ENCODE results near the gene CEP250.
A peak's percentile ranks its signal among the peaks of the same experiment; 100 is the strongest.
"Not testable (repeated sequence)": the region's sequence is repeated elsewhere in the genome, so short reads cannot be mapped to it uniquely, and the experiment has no call there.

The CEP250 gene

GRCh38 chr20:35496481-35496880 lies 41.1 kb downstream of the CEP250 start:
- no peak for DNase-seq

DNA sequence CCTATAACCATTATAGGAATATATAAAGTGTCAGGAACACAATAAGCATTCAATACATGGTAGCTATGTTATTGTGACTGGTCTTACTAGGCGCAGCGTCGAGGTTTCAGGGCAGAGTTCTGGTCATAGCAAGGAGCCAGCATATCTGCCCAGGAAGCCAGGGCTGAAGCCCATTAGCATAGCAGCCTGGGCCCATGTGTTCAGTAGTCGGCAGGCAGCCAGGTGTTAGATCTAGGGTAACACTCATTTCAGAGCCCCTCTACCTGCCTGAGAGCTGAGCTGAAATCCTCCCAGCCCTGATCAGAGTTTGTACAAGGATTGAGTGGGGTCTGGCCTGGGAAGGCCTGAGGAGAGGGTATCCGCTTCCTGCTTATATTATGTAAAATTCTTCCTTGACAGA lies 41.9 kb downstream of the CEP250 start:
- DNase-seq: no peak

- no peak for DNase-seq
Observed at GRCh38 chr20:35497780-35498189, 42.4 kb downstream of the CEP250 start.

- no peak for DNase-seq
Observed at GRCh38 chr20:35499271-35499670, 43.9 kb downstream of the CEP250 start.

GRCh38 chr20:35502352-35502751 lies 47.0 kb downstream of the CEP250 start:
- DNase-seq: peak in 1 of 2 donors; percentile 61

GRCh38 chr20:35503281-35503680 lies 47.9 kb downstream of the CEP250 start:
- no peak for DNase-seq

GRCh38 chr20:35503841-35504561 lies 48.6 kb downstream of the CEP250 start:
- DNase-seq: no peak

GRCh38 chr20:35504751-35505150 lies 49.4 kb downstream of the CEP250 start:
- DNase-seq: no peak

DNA sequence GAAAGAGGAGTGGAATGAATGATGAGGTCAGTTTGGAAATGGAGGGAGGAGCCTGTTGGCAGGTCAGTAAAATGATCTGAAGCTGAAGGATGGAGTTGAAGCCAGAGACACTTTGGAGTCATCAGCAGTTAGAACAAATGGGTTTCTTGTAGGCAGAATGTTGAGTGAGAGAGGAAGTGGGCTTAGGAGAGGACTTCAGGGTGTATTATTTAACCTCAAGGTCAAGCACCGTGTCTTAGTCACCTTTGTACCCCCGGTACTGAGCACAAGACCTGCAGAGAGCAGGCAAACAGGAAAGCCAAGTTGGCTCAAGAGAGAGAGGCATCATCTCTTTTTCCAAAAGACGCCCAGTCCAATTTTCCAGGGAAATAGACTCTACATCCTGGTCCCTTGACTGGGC lies 50.8 kb downstream of the CEP250 start:
- no peak for DNase-seq

DNA sequence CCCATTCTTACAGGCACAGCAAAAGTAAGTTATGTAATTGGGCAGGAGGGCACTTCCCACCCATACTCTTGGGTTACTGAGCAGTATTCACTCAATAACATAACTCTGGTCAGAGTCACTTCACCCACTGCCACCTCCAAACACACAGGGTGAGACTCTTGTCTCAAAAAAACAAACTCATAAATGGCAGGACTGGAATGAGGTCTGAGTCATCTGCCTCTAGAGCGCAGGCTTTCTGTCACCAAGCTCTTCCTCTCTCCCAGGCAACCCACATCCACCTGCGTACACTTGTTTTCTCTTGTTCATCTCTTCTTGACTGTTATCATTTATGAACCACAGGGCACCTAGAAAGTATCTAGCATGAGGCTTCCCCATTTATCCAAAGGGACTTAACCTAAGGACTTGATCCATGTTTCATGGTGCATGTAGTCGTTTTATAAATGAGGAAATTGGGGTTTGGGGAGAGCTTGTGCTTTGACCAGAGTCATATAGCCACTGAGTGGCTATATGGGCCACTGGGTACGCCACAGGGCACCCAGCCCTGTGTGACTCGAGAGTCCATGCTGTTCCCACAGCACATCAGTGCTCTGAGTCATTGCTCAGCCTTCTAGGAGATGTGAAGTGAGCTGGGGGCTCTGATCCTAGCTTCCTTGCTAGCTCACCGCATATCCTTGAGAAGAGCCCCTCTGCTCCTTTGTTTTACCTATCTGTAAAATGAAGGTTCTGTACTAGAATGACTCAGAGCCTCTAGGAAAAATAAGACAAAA lies 51.7 kb downstream of the CEP250 start:
- DNase-seq: no peak

DNA sequence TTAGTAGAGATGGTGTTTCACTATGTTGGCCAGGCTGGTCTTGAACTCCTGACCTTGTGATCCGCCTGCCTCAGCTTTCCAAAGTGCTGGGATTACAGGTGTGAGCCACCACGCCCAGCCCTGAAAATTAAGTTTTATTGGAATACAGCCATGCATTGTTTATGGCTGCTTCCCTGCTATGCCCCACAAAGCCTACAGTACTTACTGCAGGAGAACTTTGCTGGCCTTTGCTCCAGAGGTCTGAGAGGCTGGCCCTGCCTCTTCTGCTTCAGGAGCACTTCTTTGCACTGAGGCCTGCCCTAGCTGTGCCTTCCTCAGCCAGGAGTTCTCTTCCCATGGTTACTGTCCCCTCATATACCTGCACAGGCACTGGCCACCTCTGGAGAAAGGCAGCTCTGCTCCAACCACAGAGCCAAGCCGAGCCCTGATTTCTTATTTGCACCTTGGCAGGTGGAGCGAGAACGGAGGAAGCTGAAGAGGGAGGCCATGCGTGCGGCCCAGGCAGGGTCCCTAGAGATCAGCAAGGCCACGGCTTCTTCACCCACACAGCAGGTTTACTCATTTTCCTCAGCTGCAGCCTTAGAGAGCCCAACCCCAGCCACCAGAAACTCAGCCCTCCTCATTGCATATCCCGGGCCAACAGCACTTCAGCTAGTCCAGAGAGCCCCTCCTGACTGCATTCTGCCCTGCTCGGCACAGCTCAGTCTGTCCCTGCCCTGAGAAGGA lies 53.3 kb downstream of the CEP250 start:
- no peak for DNase-seq

GRCh38 chr20:35510951-35511735 lies 55.7 kb downstream of the CEP250 start:
- DNase-seq: no peak

GRCh38 chr20:35511814-35512420 lies 56.5 kb downstream of the CEP250 start:
- no peak for DNase-seq

DNA sequence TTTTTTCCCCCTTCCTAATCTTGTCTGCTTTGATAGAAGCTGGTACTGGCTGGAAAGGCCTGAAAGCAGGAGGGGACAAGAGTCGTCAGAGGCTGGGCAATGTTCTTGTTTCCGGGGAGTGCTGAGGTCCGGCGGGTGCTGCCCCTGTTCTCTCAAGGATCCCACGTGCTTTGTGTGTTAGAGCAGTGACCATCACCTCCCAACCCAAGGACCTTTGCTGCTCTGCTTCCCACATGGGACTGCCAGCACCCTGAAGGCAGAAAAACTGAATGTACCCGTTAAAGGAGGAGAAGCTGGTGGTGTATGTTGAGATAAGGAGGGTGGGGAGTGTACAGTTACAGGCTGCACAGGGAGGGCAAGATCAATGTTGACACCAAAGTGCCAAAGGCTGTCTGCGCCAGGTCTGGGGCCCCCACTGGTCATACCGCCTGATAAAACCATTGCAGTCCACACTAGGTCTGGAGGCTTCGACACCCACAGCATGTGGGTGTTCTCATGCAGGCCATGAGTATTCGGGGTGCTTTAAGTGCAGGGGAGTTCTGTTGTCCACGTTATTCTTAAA lies 59.1 kb downstream of the CEP250 start:
- DNase-seq: no peak

GRCh38 chr20:35515341-35515740 lies 59.9 kb downstream of the CEP250 start:
- DNase-seq: no peak

- no peak for DNase-seq
Observed at GRCh38 chr20:35515949-35516645, 60.7 kb downstream of the CEP250 start.

DNA sequence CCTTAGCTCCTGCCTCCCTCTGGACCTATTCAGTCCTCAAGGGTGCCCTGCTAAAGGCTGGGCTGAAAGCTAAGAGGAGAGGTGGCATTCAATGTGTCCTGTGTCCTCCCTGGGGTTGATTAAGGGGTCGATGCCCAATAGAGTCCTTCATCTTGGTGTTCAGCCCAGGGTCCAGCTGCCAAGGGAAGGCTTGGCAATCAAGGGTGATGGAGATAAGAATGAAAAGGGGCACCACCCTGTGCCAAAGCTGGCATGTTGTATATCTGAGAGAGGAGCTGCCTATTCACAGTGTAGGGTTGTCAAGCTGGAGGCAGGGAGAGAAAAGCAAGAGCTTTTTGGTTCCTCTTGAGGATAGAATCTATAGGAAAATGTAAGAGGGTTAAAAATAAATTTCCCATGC lies 61.7 kb downstream of the CEP250 start:
- no peak for DNase-seq

GRCh38 chr20:35517767-35518166 lies 62.4 kb downstream of the CEP250 start:
- not testable (repeated sequence) for DNase-seq

- DNase-seq: no peak
Observed at GRCh38 chr20:35518955-35519354, 63.6 kb downstream of the CEP250 start.

DNA sequence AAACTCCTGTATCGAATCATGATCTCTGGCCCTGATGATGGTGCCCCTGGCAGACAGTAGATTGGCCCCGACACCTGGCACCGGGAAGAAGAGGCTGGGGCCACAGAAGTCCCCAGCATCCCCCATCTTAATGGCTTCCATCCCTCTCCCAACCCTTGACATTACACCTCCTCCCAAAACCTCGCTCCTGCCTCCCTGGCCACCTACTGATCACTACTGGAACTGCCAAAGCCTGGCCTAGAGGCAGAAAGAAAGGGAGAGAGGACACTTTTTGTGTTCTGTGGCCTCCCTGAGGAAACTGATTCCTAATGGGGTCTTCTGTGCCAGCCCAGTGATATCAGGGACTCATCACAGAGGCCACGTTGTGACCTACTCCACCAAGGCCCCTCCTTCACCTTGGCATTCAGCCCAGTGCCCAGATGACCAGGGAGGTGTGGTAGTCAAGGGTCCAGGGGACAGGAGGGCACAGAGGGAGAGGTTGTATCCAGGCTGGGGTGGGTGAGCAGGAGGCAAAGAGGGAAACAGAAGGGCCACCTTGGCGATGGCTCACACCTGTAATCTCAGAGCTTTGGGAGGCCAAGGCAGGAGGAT lies 68.0 kb downstream of the CEP250 start:
- peak in 1 of 2 donors; percentile 18 for DNase-seq

- DNase-seq: no peak
Observed at GRCh38 chr20:35525639-35526038, 70.2 kb downstream of the CEP250 start.
